Measurements from ENCODE around the gene EPX.

GRCh38 chr17:58239987-58240386, 47.5 kb downstream of the EPX start:
- TF ChIP-seq CTCF (IDR thresholded peaks at IDR 0.05) (no peak), POLR2A (IDR thresholded peaks at IDR 0.05) (no peak)

All from body of pancreas (tissue), 4 donors.